ENCODE data around the gene RCBTB2.

RCBTB2 gene

GRCh38 chr13:48563626-48564025 lies 30.7 kb upstream of the RCBTB2 start:
- DNase-seq (ENCODE audit: low read depth in 2 of 2) = no peak

- peak; percentile 8 to 51 for DNase-seq (ENCODE audit: low read depth in 2 of 2)
These were observed 29.6 kb upstream of the RCBTB2 start for GRCh38 chr13:48562296-48563066.

GRCh38 chr13:48561466-48562235 lies 28.8 kb upstream of the RCBTB2 start:
- no peak for DNase-seq (ENCODE audit: low read depth in 2 of 2)

DNA sequence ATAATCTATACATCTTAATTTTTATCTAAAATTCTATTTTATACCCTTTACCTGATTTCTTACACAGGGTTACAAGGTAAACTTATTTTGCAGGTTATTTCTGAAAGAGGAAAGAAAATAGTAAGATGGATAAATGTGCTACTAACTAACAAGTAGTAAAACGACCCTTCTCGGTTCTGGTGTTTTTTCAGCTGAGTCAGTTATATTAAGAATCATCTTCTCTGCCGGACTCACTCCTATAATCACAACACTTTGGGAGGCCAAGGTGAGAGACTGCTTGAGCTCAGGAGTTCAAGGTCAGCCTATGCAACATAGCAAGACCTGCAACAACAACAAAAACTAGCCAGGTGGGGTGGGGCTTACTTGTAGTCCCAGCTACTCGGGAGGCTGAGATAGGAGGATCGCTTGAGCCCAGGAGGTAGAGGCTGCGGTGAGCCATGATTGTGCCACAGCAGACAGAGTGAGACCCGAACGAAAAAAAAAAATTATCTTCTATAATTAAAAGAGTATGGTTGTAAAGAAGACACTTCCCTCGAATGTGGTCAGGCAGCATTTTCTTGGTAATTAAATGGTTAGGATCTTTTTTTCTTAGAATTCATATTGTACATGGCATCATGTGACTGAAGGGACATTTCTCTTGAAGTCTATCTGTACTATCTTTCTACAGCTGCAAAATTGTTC lies 27.9 kb upstream of the RCBTB2 start:
- no peak for DNase-seq (ENCODE audit: low read depth in 2 of 2)

DNA sequence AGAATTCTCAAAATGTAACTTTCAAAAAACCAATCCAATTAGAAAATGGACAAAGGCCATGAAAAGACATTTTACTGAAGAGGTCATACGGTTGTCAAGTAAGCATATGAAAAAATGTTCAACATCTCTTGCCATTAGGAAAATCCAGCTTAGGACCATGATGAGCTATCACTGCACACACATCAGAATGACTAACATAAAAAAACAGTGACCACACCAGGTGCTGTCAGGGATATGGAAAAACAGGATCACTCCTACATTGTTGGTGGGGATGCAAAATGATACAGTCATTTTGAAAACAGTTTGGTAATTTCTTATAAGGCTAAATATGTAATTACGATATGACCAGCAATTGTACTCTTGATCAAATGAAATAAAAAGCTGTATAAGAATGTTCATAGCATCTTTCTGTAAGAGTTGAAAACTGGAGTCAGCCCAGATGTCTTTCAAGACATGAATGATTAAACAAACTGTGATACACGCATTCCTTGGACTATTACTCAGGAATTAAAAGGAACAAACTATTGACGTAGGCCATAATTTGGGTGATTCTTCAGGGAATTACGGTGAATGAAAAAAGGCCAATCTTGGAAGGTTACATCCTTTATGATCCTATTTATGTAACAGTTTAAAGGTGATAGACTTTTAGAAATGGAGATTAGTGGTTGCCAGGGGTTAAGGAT lies 26.9 kb upstream of the RCBTB2 start:
- no peak for DNase-seq (ENCODE audit: low read depth in 2 of 2)

GRCh38 chr13:48556817-48557216 lies 23.9 kb upstream of the RCBTB2 start:
- DNase-seq (ENCODE audit: low read depth in 2 of 2) = no peak

- no peak for DNase-seq (ENCODE audit: low read depth in 2 of 2)
These were observed 22.6 kb upstream of the RCBTB2 start for GRCh38 chr13:48555441-48555840.

DNA sequence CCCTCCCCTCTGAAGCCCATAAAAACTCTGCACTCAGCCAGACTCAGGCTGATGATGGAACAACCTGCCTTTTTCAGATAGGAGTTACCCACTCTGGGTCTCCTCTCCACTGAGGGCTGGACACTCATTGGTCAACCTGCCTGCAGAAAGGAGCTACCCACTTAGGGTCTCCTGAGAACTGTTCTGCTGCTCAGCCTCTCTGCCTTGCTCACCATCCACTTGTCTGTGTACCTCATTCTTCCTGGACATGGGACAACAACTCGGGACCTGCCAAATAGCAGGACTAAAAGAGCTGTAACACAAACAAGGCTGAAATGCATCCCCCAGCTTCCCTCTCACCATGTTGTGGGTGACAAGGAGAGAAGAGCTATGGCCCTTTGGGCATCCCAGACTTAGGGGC lies 18.4 kb upstream of the RCBTB2 start:
- DNase-seq (ENCODE audit: low read depth in 2 of 2) = no peak

DNA sequence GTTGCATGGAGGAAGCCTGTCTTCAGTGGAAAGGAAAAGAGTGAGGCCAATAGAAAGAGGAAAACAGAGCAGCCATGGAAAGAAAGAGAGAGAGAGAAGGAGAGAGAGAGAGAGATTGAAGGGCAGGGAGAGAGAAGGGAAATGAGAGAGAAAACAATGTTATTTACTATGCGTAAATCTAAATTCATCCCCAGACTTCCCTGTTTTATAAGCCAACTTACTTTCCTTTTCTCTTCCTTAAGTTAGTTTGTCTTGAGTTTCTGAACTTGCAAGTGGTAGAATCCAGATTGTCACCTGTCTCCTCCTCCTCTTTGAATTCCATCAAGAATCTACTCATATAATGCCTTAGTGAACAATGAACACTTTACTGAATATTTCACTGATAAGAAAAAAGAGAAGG lies 16.8 kb upstream of the RCBTB2 start:
- no peak for DNase-seq (ENCODE audit: low read depth in 2 of 2)

DNA sequence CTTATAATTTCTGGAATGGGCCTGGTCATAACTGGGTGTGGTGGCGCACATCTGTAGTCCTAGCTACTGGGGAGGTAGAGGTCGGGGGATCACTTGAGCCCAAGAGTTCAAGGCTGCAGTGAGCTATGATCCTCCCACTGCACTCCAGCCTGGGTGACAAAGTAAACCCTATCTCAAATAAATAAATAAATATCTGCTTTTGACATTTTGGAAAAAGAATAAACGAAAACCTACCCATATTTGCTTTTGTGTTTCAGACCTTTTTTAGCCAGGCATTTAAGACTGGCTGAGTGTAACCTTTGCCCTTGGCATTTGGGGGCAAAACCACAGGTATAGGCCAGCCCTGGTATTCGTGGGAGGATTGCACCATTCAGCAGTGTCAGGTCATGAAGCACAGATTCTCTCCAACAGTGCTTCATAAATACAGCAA lies 14.8 kb upstream of the RCBTB2 start:
- no peak for DNase-seq (ENCODE audit: low read depth in 2 of 2)

DNA sequence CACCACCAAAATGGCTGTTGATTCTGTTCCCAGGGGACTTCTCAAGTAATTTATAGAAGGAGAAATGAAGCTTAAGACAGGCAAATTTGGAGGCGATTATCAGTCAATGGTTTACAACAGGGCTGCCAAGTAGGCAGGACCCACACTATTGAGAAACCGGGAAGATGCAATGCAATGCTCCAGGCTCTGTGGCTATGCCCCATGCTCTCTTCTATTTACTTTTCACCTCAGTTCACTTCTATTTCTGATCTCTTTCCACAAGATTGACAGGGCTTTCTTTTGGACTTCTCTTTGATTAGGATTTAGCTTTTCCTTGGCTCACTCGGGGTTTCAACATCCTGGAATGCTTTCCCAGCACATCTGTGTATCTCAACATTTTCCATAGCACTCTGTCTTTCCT lies 12.7 kb upstream of the RCBTB2 start:
- DNase-seq (ENCODE audit: low read depth in 2 of 2) = no peak

- no peak for DNase-seq (ENCODE audit: low read depth in 2 of 2)
These were observed 9.9 kb upstream of the RCBTB2 start for GRCh38 chr13:48542581-48543341.

DNA sequence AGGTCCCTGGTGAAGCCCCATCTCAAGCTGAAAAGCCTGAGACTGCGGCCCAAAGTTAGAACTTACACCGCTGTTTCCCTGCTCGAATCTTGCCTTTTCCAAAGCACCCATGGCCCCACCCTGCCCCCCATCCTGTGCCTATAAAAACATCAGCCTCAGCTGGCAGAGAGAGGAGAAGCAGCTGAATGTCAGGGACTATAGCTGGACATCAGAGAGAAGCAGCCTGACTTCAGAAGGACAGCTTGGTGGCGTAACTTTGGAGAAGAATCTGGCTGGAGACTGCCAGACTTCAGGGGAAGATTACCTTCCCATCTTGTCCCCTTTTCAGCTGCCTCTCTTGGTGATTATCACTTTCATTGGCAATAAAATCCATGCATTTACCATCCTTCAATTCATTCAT lies 9.3 kb upstream of the RCBTB2 start:
- DNase-seq (ENCODE audit: low read depth in 2 of 2) = no peak

GRCh38 chr13:48539550-48539949 lies 6.7 kb upstream of the RCBTB2 start:
- no peak for DNase-seq (ENCODE audit: low read depth in 2 of 2)

DNA sequence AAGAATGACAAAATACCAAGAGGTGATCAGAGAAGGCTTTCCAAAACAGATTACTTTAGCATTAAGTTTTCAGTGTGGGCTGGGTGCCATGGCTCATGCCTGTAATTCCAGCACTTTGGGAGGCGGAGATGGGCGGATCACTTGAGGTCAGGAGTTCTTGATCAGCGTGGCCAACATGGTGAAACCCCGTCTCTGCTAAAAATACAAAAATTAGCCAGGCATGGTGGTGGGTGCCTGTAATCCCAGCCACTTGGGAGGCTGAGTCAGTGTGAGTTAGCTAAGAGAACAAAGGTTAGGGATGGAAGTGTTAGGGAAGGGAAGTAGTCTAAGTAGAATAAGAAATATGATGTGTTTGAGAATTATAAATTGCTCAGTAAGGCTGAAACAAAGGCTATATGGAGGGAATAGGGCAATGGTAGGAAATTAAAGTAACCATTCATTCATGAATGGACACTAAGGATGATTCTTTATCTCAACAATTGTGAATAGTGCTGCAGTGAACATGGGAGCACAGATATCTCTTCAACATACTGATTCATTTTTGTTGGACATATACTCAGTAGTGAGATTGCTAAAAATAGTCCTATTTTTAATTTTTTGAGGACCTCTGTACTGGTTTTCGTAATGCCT lies 3.9 kb upstream of the RCBTB2 start:
- DNase-seq (ENCODE audit: low read depth in 2 of 2) = no peak

GRCh38 chr13:48535766-48536165 lies 2.9 kb upstream of the RCBTB2 start:
- DNase-seq (ENCODE audit: low read depth in 2 of 2) = no peak

GRCh38 chr13:48534911-48535501 lies 2.1 kb upstream of the RCBTB2 start:
- no peak for DNase-seq (ENCODE audit: low read depth in 2 of 2)

GRCh38 chr13:48533961-48534600 lies 1.2 kb upstream of the RCBTB2 start:
- DNase-seq (ENCODE audit: low read depth in 2 of 2) = no peak

DNA sequence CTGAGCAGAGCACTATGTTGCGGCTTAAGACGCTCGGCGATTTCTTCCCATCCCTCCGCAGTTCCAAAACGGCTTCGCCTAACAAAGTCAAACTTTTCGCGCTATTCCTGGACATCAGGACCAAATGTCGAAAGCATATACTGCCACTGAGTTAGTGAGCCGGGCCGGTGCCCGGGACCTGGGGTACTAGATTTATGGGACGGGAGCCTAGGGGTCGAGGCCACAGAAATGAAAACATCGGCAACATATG lies 699 bp downstream of the RCBTB2 start:
- DNase-seq (ENCODE audit: low read depth in 2 of 2) = no peak
